ENCODE measurements around the gene CLBA1.
"Not testable (repeated sequence)": the region's sequence is repeated elsewhere in the genome, so short reads cannot be mapped to it uniquely, and the experiment has no call there.

CLBA1 gene

GRCh38 chr14:105023791-105024480 is 38.3 kb downstream of the CLBA1 start:
- Histone ChIP-seq H3K4me1 (ENCODE audit: insufficient read depth, insufficient read length) (peaks cover 2% of the 10 kb centered on the region), H3K4me3 (ENCODE audit: insufficient read length, low read depth) (no peak overlapping the region), H3K9ac (ENCODE audit: insufficient read length, low read depth) (no peak overlapping the region), H3K9me3 (ENCODE audit: insufficient read depth, low read length) (no peaks in the 10 kb centered on the region), H3K36me3 (ENCODE audit: insufficient read depth, insufficient read length, low read length) (peaks cover 15% of the 10 kb centered on the region), H3K27me3 (ENCODE audit: insufficient read depth, insufficient read length) (no peaks in the 10 kb centered on the region)
- TF ChIP-seq SUZ12 (IDR thresholded peaks at IDR 0.05; ENCODE audit: extremely low read depth, insufficient read depth, insufficient read length) (no peak), YY1 (IDR thresholded peaks at IDR 0.05; ENCODE audit: insufficient read depth, insufficient read length) (no peak), ZNF274 (IDR thresholded peaks at IDR 0.05; ENCODE audit: low read depth, low read length) (no peak)
- no peak for DNase-seq (ENCODE audit: low read depth, low spot score)

- H3K27me3 ChIP-seq (ENCODE audit: insufficient read depth, insufficient read length) = no peaks in the 10 kb centered on the region
- H3K36me3 ChIP-seq (ENCODE audit: insufficient read depth, insufficient read length, low read length) = peaks cover 4% of the 10 kb centered on the region
- TF ChIP-seq ZNF274 (IDR thresholded peaks at IDR 0.05; ENCODE audit: low read depth, low read length) = no peak
- TF ChIP-seq YY1 (IDR thresholded peaks at IDR 0.05; ENCODE audit: insufficient read depth, insufficient read length) = no peak
- no peak for TF ChIP-seq SUZ12 (IDR thresholded peaks at IDR 0.05; ENCODE audit: extremely low read depth, insufficient read depth, insufficient read length)
- no peak overlapping the region for H3K4me3 ChIP-seq (ENCODE audit: insufficient read length, low read depth)
- H3K9me3 ChIP-seq (ENCODE audit: insufficient read depth, low read length) = no peaks in the 10 kb centered on the region
- no peak for DNase-seq (ENCODE audit: low read depth, low spot score)
- no peak overlapping the region for H3K9ac ChIP-seq (ENCODE audit: insufficient read length, low read depth)
- no peaks in the 10 kb centered on the region for H3K4me1 ChIP-seq (ENCODE audit: insufficient read depth, insufficient read length)
These were observed 39.8 kb downstream of the CLBA1 start for GRCh38 chr14:105025429-105025828.

GRCh38 chr14:105026033-105026785 is 40.6 kb downstream of the CLBA1 start:
- TF ChIP-seq YY1 (IDR thresholded peaks at IDR 0.05; ENCODE audit: insufficient read depth, insufficient read length) = no peak
- no peak for TF ChIP-seq SUZ12 (IDR thresholded peaks at IDR 0.05; ENCODE audit: extremely low read depth, insufficient read depth, insufficient read length)
- no peak for TF ChIP-seq ZNF274 (IDR thresholded peaks at IDR 0.05; ENCODE audit: low read depth, low read length)
- Histone ChIP-seq H3K4me3 (ENCODE audit: insufficient read length, low read depth) (no peak overlapping the region), H3K27me3 (ENCODE audit: insufficient read depth, insufficient read length) (no peaks in the 10 kb centered on the region), H3K9me3 (ENCODE audit: insufficient read depth, low read length) (no peaks in the 10 kb centered on the region), H3K4me1 (ENCODE audit: insufficient read depth, insufficient read length) (no peaks in the 10 kb centered on the region), H3K9ac (ENCODE audit: insufficient read length, low read depth) (no peak overlapping the region), H3K36me3 (ENCODE audit: insufficient read depth, insufficient read length, low read length) (peaks cover 4% of the 10 kb centered on the region)
- no peak for DNase-seq (ENCODE audit: low read depth, low spot score)

GRCh38 chr14:105026802-105027563 is 41.4 kb downstream of the CLBA1 start:
- no peak overlapping the region for H3K9ac ChIP-seq (ENCODE audit: insufficient read length, low read depth)
- H3K36me3 ChIP-seq (ENCODE audit: insufficient read depth, insufficient read length, low read length) = peaks cover 4% of the 10 kb centered on the region
- H3K9me3 ChIP-seq (ENCODE audit: insufficient read depth, low read length) = no peaks in the 10 kb centered on the region
- DNase-seq (ENCODE audit: low read depth, low spot score) = no peak
- H3K4me1 ChIP-seq (ENCODE audit: insufficient read depth, insufficient read length) = no peaks in the 10 kb centered on the region
- H3K27me3 ChIP-seq (ENCODE audit: insufficient read depth, insufficient read length) = no peaks in the 10 kb centered on the region
- H3K4me3 ChIP-seq (ENCODE audit: insufficient read length, low read depth) = no peak overlapping the region
- no peak for TF ChIP-seq YY1 (IDR thresholded peaks at IDR 0.05; ENCODE audit: insufficient read depth, insufficient read length)

- not testable (repeated sequence) for H3K4me1 ChIP-seq (ENCODE audit: insufficient read depth, insufficient read length); DNase-seq (ENCODE audit: low read depth, low spot score); H3K27me3 ChIP-seq (ENCODE audit: insufficient read depth, insufficient read length); H3K9me3 ChIP-seq (ENCODE audit: insufficient read depth, low read length); H3K9ac ChIP-seq (ENCODE audit: insufficient read length, low read depth); H3K36me3 ChIP-seq (ENCODE audit: insufficient read depth, insufficient read length, low read length); H3K4me3 ChIP-seq (ENCODE audit: insufficient read length, low read depth)
These were observed 42.1 kb downstream of the CLBA1 start for GRCh38 chr14:105027718-105028117.

GRCh38 chr14:105028251-105028927 is 42.8 kb downstream of the CLBA1 start:
- Histone ChIP-seq H3K27me3 (ENCODE audit: insufficient read depth, insufficient read length) (no peaks in the 10 kb centered on the region), H3K36me3 (ENCODE audit: insufficient read depth, insufficient read length, low read length) (no peaks in the 10 kb centered on the region), H3K9ac (ENCODE audit: insufficient read length, low read depth) (no peak overlapping the region), H3K4me1 (ENCODE audit: insufficient read depth, insufficient read length) (no peaks in the 10 kb centered on the region), H3K4me3 (ENCODE audit: insufficient read length, low read depth) (no peak overlapping the region), H3K9me3 (ENCODE audit: insufficient read depth, low read length) (no peaks in the 10 kb centered on the region)
- DNase-seq (ENCODE audit: low read depth, low spot score) = no peak
- no peak for TF ChIP-seq YY1 (IDR thresholded peaks at IDR 0.05; ENCODE audit: insufficient read depth, insufficient read length)
- no peak for TF ChIP-seq SUZ12 (IDR thresholded peaks at IDR 0.05; ENCODE audit: extremely low read depth, insufficient read depth, insufficient read length)
- no peak for TF ChIP-seq ZNF274 (IDR thresholded peaks at IDR 0.05; ENCODE audit: low read depth, low read length)

- no peak overlapping the region for H3K4me3 ChIP-seq (ENCODE audit: insufficient read length, low read depth)
- H3K4me1 ChIP-seq (ENCODE audit: insufficient read depth, insufficient read length) = peaks cover under 1% of the 10 kb centered on the region
- H3K9ac ChIP-seq (ENCODE audit: insufficient read length, low read depth) = no peak overlapping the region
- no peaks in the 10 kb centered on the region for H3K27me3 ChIP-seq (ENCODE audit: insufficient read depth, insufficient read length)
- H3K36me3 ChIP-seq (ENCODE audit: insufficient read depth, insufficient read length, low read length) = no peaks in the 10 kb centered on the region
- TF ChIP-seq ZNF274 (IDR thresholded peaks at IDR 0.05; ENCODE audit: low read depth, low read length) (no peak), YY1 (IDR thresholded peaks at IDR 0.05; ENCODE audit: insufficient read depth, insufficient read length) (no peak)
- DNase-seq (ENCODE audit: low read depth, low spot score) = no peak
- no peaks in the 10 kb centered on the region for H3K9me3 ChIP-seq (ENCODE audit: insufficient read depth, low read length)
These were observed 43.8 kb downstream of the CLBA1 start for GRCh38 chr14:105029402-105029801.

All from NT2/D1 (cell line).